Measurements from ENCODE around the gene SAA2.

- no peak for TF ChIP-seq EZH2 (IDR thresholded peaks at IDR 0.05; ENCODE audit: low read depth)
- TF ChIP-seq, protein P1, sequence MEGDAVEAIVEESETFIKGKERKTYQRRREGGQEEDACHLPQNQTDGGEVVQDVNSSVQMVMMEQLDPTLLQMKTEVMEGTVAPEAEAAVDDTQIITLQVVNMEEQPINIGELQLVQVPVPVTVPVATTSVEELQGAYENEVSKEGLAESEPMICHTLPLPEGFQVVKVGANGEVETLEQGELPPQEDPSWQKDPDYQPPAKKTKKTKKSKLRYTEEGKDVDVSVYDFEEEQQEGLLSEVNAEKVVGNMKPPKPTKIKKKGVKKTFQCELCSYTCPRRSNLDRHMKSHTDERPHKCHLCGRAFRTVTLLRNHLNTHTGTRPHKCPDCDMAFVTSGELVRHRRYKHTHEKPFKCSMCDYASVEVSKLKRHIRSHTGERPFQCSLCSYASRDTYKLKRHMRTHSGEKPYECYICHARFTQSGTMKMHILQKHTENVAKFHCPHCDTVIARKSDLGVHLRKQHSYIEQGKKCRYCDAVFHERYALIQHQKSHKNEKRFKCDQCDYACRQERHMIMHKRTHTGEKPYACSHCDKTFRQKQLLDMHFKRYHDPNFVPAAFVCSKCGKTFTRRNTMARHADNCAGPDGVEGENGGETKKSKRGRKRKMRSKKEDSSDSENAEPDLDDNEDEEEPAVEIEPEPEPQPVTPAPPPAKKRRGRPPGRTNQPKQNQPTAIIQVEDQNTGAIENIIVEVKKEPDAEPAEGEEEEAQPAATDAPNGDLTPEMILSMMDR (conservative IDR thresholded peaks at IDR 0.05) = no peak
These were observed 24.7 kb downstream of the SAA2 start for GRCh38 chr11:18223591-18224387.

Data from PC-9 (cell line).